HG03378 (cell line): ENCODE data around the gene FAAP24.
"Not testable (repeated sequence)": the region's sequence is repeated elsewhere in the genome, so short reads cannot be mapped to it uniquely, and the experiment has no call there.

ENCODE experiments used
- ATAC-seq: cut with Tn5 transposase; IDR thresholded peaks from one replicate; pipeline ENCODE4 v1.9.1; 2021; ENCODE audit warnings: mild to moderate bottlenecking, moderate library complexity; ENCODE audit not compliant: unreplicated experiment

The FAAP24 gene

GRCh38 chr19:32997716-32998355, 25.8 kb downstream of the FAAP24 start:
- no peak for ATAC-seq

GRCh38 chr19:32998722-32999121, 26.7 kb downstream of the FAAP24 start:
- ATAC-seq: no peak

GRCh38 chr19:33000510-33000909, 28.5 kb downstream of the FAAP24 start:
- ATAC-seq: no peak

- ATAC-seq: no peak
Observed at GRCh38 chr19:33000910-33001309, 28.9 kb downstream of the FAAP24 start.

- ATAC-seq: not testable (repeated sequence)
Observed at GRCh38 chr19:33002126-33002865, 30.3 kb downstream of the FAAP24 start.

GRCh38 chr19:33003424-33004024, 31.5 kb downstream of the FAAP24 start:
- not testable (repeated sequence) for ATAC-seq

GRCh38 chr19:33005440-33005839, 33.4 kb downstream of the FAAP24 start:
- no peak for ATAC-seq

GRCh38 chr19:33008738-33009137, 36.7 kb downstream of the FAAP24 start:
- ATAC-seq: no peak

- not testable (repeated sequence) for ATAC-seq
Observed at GRCh38 chr19:33010891-33011290, 38.8 kb downstream of the FAAP24 start.

GRCh38 chr19:33022472-33023116, 50.6 kb downstream of the FAAP24 start:
- ATAC-seq: no peak

GRCh38 chr19:33024398-33024797, 52.4 kb downstream of the FAAP24 start:
- no peak for ATAC-seq

GRCh38 chr19:33025468-33026238, 53.6 kb downstream of the FAAP24 start:
- ATAC-seq: not testable (repeated sequence)

- ATAC-seq: not testable (repeated sequence)
Observed at GRCh38 chr19:33026602-33027001, 54.6 kb downstream of the FAAP24 start.
